Chondrocyte (in vitro differentiated cells): ENCODE measurements around the gene SCN4A. TPM values are rescaled to one million over a fixed set of nuclear protein-coding genes. Genes with fewer than 3 reads are reported as not detected.

ENCODE experiments used
- DNase-seq: peaks from one replicate; pipeline ENCODE4 v3.0.0; 2021; ENCODE audit warnings: mixed read lengths, low spot score
- H3K27ac Mint-ChIP-seq: one replicate; pipeline ENCODE4 v1.8.0; 2021; ENCODE audit warnings: mild to moderate bottlenecking, moderate library complexity, mixed read lengths; ENCODE audit not compliant: unreplicated experiment
- H3K27me3 Mint-ChIP-seq: 2 replicates; pipeline ENCODE4 v1.8.0; 2021; ENCODE audit warnings: low read depth, mixed read lengths
- H3K36me3 Mint-ChIP-seq: 2 replicates; pipeline ENCODE4 v1.8.0; 2021; ENCODE audit warnings: low read depth, mixed read lengths
- H3K4me1 Mint-ChIP-seq: 2 replicates; pipeline ENCODE4 v1.8.0; 2021; ENCODE audit warnings: low read depth, mild to moderate bottlenecking, mixed read lengths
- H3K4me3 Mint-ChIP-seq: one replicate; pipeline ENCODE4 v1.8.0; 2021; ENCODE audit warnings: mild to moderate bottlenecking, moderate library complexity, mixed read lengths; ENCODE audit not compliant: unreplicated experiment
- H3K9me3 Mint-ChIP-seq: 2 replicates; pipeline ENCODE4 v1.8.0; 2021; ENCODE audit warnings: low read depth, mixed read lengths
- total RNA-seq: library from RNA; stranded (reverse); gene quantifications from 3 replicates; pipeline ENCODE4 v1.2.1, GENCODE V29; 2021
- TF ChIP-seq, protein P1 (sequence below): fragments of 200-600 bp; sonication (generic); IDR thresholded peaks from 2 replicates; pipeline ENCODE4 v1.5.0; 2021; ENCODE audit warnings: antibody characterized with exemption, mild to moderate bottlenecking, moderate library complexity

The SCN4A gene
- total RNA-seq, 1 donor from 2014 or later, result not detected

DNA sequence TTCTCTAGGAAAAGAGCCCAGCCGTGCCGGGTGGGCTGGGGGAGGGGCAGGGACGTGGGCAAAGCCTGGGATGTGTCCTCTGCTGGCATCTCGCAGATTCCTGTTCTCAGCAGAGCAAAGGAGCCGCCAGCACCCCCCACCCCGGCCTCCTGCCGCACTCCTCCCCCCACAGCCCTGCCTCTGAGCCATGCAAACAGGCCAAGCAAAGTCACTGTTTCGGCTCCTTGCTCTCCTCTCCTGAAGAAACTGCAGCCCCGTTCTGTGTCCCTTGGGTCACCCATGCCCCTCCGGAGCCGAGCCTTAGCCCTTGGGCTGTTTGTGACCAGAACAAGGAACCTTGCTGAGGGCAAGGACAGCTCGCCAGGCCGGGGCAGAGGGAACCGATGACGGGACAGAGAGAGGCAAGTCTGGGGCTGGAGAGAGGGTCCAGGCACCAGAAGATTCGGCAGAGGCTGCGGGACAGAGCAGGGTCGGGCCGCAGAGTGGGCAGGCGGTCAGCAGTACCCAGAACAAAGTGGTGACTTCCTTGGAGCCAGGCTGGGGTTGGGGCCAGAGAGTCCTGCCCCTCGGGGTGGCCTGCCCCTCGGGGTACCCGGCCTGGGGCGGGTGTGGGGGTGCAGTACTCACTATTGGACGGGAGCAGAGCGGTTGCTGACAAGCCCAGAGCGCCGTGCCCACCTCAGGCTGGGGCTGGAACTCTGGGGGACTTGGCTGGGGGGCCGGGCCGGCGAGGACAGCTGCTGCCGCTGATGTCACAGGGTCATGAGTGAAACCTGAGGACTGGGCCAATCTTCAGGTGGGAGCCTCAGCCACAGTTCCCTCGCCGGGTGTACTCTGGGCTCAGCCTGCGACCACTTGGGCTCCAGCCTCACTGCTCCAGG, 16.3 kb upstream of the SCN4A start:
- H3K27ac Mint-ChIP-seq, result no peak overlapping the region
- TF ChIP-seq, protein P1, sequence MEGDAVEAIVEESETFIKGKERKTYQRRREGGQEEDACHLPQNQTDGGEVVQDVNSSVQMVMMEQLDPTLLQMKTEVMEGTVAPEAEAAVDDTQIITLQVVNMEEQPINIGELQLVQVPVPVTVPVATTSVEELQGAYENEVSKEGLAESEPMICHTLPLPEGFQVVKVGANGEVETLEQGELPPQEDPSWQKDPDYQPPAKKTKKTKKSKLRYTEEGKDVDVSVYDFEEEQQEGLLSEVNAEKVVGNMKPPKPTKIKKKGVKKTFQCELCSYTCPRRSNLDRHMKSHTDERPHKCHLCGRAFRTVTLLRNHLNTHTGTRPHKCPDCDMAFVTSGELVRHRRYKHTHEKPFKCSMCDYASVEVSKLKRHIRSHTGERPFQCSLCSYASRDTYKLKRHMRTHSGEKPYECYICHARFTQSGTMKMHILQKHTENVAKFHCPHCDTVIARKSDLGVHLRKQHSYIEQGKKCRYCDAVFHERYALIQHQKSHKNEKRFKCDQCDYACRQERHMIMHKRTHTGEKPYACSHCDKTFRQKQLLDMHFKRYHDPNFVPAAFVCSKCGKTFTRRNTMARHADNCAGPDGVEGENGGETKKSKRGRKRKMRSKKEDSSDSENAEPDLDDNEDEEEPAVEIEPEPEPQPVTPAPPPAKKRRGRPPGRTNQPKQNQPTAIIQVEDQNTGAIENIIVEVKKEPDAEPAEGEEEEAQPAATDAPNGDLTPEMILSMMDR, result no peak
- no peaks in the 10 kb centered on the region for H3K9me3 Mint-ChIP-seq
- peaks cover 28% of the 10 kb centered on the region for H3K27me3 Mint-ChIP-seq
- no peaks in the 10 kb centered on the region for H3K36me3 Mint-ChIP-seq
- DNase-seq, result peak; percentile 79
- H3K4me3 Mint-ChIP-seq, result no peak overlapping the region
- peaks cover 31% of the 10 kb centered on the region for H3K4me1 Mint-ChIP-seq

DNA sequence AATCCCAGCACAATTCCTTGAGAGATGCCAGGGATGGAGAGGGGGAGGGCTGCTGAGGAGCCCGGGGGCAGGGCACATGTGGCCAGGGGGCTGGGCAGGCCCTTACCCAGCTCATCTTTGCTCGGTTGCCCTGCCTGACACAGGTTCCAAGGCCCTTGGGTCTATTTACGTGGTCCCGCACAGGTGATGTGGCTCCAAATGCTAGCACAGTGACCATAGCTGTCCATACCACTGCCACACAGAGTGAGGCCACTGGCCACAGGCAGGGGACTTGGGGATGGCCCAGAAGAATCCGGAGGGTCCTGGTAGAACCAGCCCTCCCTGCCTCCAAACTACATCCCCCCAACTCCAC, 15.4 kb upstream of the SCN4A start:
- Mint-ChIP-seq H3K36me3 (no peaks in the 10 kb centered on the region), H3K4me3 (no peak overlapping the region), H3K9me3 (no peaks in the 10 kb centered on the region), H3K27me3 (peaks cover 24% of the 10 kb centered on the region), H3K4me1 (peaks cover 31% of the 10 kb centered on the region), H3K27ac (no peak overlapping the region)
- TF ChIP-seq, protein P1, result no peak
- DNase-seq, result no peak

DNA sequence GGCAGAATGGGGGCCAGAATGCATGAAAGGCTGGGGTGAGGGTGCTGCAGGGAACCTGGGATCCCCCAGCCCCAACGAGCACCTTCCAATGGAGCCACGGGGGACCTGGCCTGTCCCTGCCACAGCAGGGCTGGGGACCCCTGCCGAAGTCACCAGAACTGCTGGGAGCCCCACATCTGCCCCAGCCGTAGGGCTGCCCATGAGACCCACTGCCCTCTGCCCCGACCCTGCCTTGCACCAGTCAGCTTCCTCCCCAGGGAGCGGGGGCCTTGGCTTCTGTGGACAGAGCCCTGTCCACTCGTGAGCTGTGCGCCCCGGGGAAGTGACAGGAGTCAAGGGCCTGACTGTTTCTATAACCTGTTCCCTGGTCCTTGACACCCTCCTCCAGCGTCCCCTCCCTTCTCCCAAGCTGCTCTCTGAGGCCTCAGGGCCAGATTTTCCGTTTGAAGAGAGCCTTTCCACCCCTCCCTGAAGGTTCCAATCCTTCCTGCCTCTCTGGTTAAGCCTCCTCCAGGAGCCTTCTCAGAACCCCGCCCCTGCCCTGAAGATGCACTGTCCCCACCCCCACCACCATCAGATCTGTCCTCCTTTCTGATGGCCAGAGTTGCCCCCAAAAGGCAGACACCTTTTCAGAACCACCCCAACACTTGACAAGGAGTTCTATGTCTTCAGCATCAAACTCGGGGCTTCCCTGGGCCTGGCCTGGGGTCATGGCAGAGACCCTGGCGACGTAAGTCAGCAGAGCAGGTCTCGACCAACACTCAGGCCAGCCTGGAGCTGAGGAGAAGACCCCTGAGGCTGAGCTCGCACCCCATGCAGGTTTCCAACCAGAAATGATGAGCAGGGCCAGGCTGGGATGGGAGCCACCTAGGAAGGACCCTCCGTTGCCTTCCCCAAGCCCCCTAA, 14.8 kb upstream of the SCN4A start:
- DNase-seq, result no peak
- Mint-ChIP-seq H3K27me3 (peaks cover 20% of the 10 kb centered on the region), H3K36me3 (peaks cover 2% of the 10 kb centered on the region), H3K4me3 (no peak overlapping the region), H3K27ac (no peak overlapping the region), H3K9me3 (peaks cover 5% of the 10 kb centered on the region), H3K4me1 (peaks cover 34% of the 10 kb centered on the region)
- TF ChIP-seq, protein P1, result no peak

DNA sequence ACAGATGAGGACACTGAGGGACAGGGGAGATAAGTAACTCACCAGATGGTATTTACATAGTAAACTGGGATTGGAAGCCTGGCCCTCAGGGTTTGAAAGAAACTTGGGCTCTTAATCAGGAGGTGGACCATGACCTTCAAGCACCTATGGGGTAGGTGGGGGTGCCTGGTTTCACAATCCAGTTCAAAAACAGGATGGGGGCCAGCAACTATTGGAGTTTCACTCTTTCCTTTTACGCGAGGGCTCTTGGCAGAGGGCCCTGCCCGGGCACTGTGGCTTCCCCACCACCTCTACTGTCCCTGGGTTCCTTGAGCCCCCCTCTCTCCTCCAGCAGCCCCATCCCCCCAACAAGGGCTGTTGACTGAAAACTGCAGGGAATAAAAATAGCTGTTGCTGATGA, 14.1 kb upstream of the SCN4A start:
- peaks cover 34% of the 10 kb centered on the region for H3K4me1 Mint-ChIP-seq
- no peak overlapping the region for H3K4me3 Mint-ChIP-seq
- no peak overlapping the region for H3K27ac Mint-ChIP-seq
- H3K27me3 Mint-ChIP-seq, result peaks cover 13% of the 10 kb centered on the region
- H3K9me3 Mint-ChIP-seq, result peaks cover 9% of the 10 kb centered on the region
- TF ChIP-seq, protein P1, result no peak
- no peak for DNase-seq
- H3K36me3 Mint-ChIP-seq, result peaks cover 4% of the 10 kb centered on the region
